GM23248 (cell line): ENCODE data around the gene TCEAL4. TPM values are rescaled to one million over a fixed set of nuclear protein-coding genes. Genes with fewer than 3 reads are reported as not detected.

ENCODE experiments used
- DNase-seq: peaks from one replicate; pipeline ENCODE4 v3.0.0-alpha.2; 2015
- H2AFZ ChIP-seq: fragments of 200-600 bp; sonication (generic); 2 replicates; pipeline ENCODE4 v1.6.1; 2016; ENCODE audit warnings: antibody characterized with exemption
- H3F3A ChIP-seq: fragments of 200-600 bp; sonication (generic); 2 replicates; pipeline ENCODE4 v1.6.1; 2016; ENCODE audit warnings: mild to moderate bottlenecking, antibody characterized with exemption, mixed run types; ENCODE audit not compliant: insufficient read depth
- H3K27ac ChIP-seq: fragments of 200-600 bp; sonication (generic); 2 replicates; pipeline ENCODE4 v1.5.1; 2016; ENCODE audit warnings: mild to moderate bottlenecking
- H3K27me3 ChIP-seq: fragments of 200-600 bp; sonication (generic); replicated peaks from 2 replicates; pipeline ENCODE4 v1.6.1; 2016; ENCODE audit warnings: mild to moderate bottlenecking; ENCODE audit not compliant: insufficient read depth
- H3K36me3 ChIP-seq: fragments of 200-600 bp; sonication (generic); 2 replicates; pipeline ENCODE4 v1.6.1; 2016; ENCODE audit warnings: low read depth, mild to moderate bottlenecking
- H3K4me1 ChIP-seq: fragments of 200-600 bp; sonication (generic); 2 replicates; pipeline ENCODE4 v1.6.1; 2016; ENCODE audit warnings: mild to moderate bottlenecking; ENCODE audit not compliant: insufficient read depth
- H3K4me2 ChIP-seq: fragments of 200-600 bp; sonication (generic); one replicate; pipeline ENCODE4 v1.6.1; 2016; ENCODE audit warnings: mild to moderate bottlenecking; ENCODE audit not compliant: unreplicated experiment
- H3K4me3 ChIP-seq: fragments of 200-600 bp; sonication (generic); 2 replicates; pipeline ENCODE4 v1.5.1; 2016; ENCODE audit warnings: mild to moderate bottlenecking
- H3K79me2 ChIP-seq: fragments of 200-600 bp; sonication (generic); 2 replicates; pipeline ENCODE4 v1.6.1; 2016; ENCODE audit warnings: mild to moderate bottlenecking; ENCODE audit not compliant: insufficient read depth
- H3K9ac ChIP-seq: fragments of 200-600 bp; sonication (generic); 2 replicates; pipeline ENCODE4 v1.6.1; 2016; ENCODE audit warnings: mild to moderate bottlenecking
- H3K9me2 ChIP-seq: fragments of 200-600 bp; sonication (generic); 2 replicates; pipeline ENCODE4 v1.6.1; 2016; ENCODE audit warnings: mixed run types, mild to moderate bottlenecking, moderate library complexity; ENCODE audit not compliant: insufficient read depth
- H3K9me3 ChIP-seq: fragments of 200-600 bp; sonication (generic); one replicate; pipeline ENCODE4 v1.6.1; 2017; ENCODE audit warnings: low read depth
- H4K20me1 ChIP-seq: fragments of 200-600 bp; sonication (generic); 2 replicates; pipeline ENCODE4 v1.6.0; 2016; ENCODE audit not compliant: insufficient read depth
- EZH2 ChIP-seq: fragments of 200-600 bp; sonication (generic); IDR thresholded peaks from 2 replicates; pipeline ENCODE4 v1.6.1; 2018; ENCODE audit warnings: antibody characterized with exemption, mild to moderate bottlenecking; ENCODE audit not compliant: insufficient read depth, poor library complexity, severe bottlenecking
- EZH2phosphoT487 ChIP-seq: fragments of 200-600 bp; sonication (generic); IDR thresholded peaks from 2 replicates; pipeline ENCODE4 v1.6.1; 2018; ENCODE audit warnings: antibody characterized with exemption, moderate library complexity, mild to moderate bottlenecking, low read depth; ENCODE audit not compliant: insufficient read depth
- WGBS, 2 experiments: methylation state at CpG; one replicate each; pipeline ENCODE4 v1.1.6; 2015 to 2017; ENCODE audit warnings: low lambda C conversion rate in 2 of 2, low coverage in 1 of 2; ENCODE audit errors: missing lambda C conversion rate in 2 of 2; 5-methylcytosine and 5-hydroxymethylcytosine counted together
- in situ Hi-C: fragments of 300-500 bp; cut with MboI; formaldehyde crosslinking; loops from 2 replicates; pipeline ENCODE4 v1.15.0; 2020
- polyA plus RNA-seq: library from polyadenylated mRNA; unstranded; fragments of >200 nt; fragmentation: Nextera tagmentation; extraction: Ambion mirVana; gene quantifications from 2 replicates; pipeline ENCODE4 v1.2.1, GENCODE V29; 2016
- total RNA-seq: library from RNA; depleted of rRNA; stranded (reverse); fragments of >200 nt; shearing (Covaris generic); gene quantifications from 2 replicates; pipeline ENCODE4 v1.2.3, GENCODE V29; 2014

Gene TCEAL4
- total and polyA plus RNA-seq, 2 experiments from 2014 or later, result 41.1 to 112 TPM

GRCh38 chrX:103550415-103551051, 34.8 kb upstream of the TCEAL4 start:
- Histone ChIP-seq H2AFZ (0 out of 2 replicates have a peak overlapping the region, but pooled peaks have one; percentile 53), H3K4me2 (peak overlapping the region; percentile 48), H3K9ac (peak overlapping the region; percentile 61), H4K20me1 (no peaks in the 10 kb centered on the region), H3F3A (peaks cover 7% of the 10 kb centered on the region; the same call in 1 of the 2 replicates), H3K4me1 (peaks cover 8% of the 10 kb centered on the region; the same call in 1 of the 2 replicates), H3K79me2 (no peaks in the 10 kb centered on the region), H3K27ac (peak overlapping the region; percentile 69), H3K9me2 (no peaks in the 10 kb centered on the region), H3K9me3 (no peaks in the 10 kb centered on the region), H3K27me3 (no peaks in the 10 kb centered on the region), H3K36me3 (no peaks in the 10 kb centered on the region), H3K4me3 (no peak overlapping the region)
- TF ChIP-seq EZH2phosphoT487 (no peak), EZH2 (no peak)
- in situ Hi-C loops, result loop anchor here (25.0 kb wide), 1 partner anchor 262 kb away; no protein-coding TSS in a partner anchor
- peak; percentile 54 for DNase-seq
- 42 to 51% methylated on average over 3 of the region's 3 CpGs for WGBS, 2 experiments

- Histone ChIP-seq H3K79me2 (no peaks in the 10 kb centered on the region), H3K9me2 (no peaks in the 10 kb centered on the region), H3K4me2 (no peak overlapping the region), H3K4me3 (no peak overlapping the region), H2AFZ (no peak overlapping the region), H3K36me3 (no peaks in the 10 kb centered on the region), H3K4me1 (peaks cover 8% of the 10 kb centered on the region; the same call in 1 of the 2 replicates), H3K27ac (no peak overlapping the region), H3K27me3 (no peaks in the 10 kb centered on the region), H4K20me1 (no peaks in the 10 kb centered on the region), H3K9ac (no peak overlapping the region), H3F3A (peaks cover 7% of the 10 kb centered on the region; the same call in 1 of the 2 replicates), H3K9me3 (no peaks in the 10 kb centered on the region)
- TF ChIP-seq EZH2 (no peak), EZH2phosphoT487 (no peak)
- in situ Hi-C loops, result loop anchor here (25.0 kb wide), 1 partner anchor 260 kb away; no protein-coding TSS in a partner anchor
- no peak for DNase-seq
- WGBS, 2 experiments, result 94% methylated on average over 1 of the region's 1 CpG
Measured at GRCh38 chrX:103552236-103552635, 33.1 kb upstream of the TCEAL4 start.

- peak overlapping the region; percentile 51; the same call in 1 of the 2 replicates for H2AFZ ChIP-seq
- in situ Hi-C loops, result loop anchor here (25.0 kb wide), 1 partner anchor 257 kb away; no protein-coding TSS in a partner anchor
- no peak overlapping the region for H3K9ac ChIP-seq
- no peak overlapping the region for H3K4me2 ChIP-seq
- DNase-seq, result no peak
- H3K4me3 ChIP-seq, result no peak overlapping the region
- H3K9me3 ChIP-seq, result no peaks in the 10 kb centered on the region
- no peak overlapping the region for H3K27ac ChIP-seq
- peaks cover 8% of the 10 kb centered on the region; the same call in 1 of the 2 replicates for H3K4me1 ChIP-seq
- H3K79me2 ChIP-seq, result no peaks in the 10 kb centered on the region
- no peaks in the 10 kb centered on the region for H3K9me2 ChIP-seq
- no peak for TF ChIP-seq EZH2
- H3K36me3 ChIP-seq, result no peaks in the 10 kb centered on the region
- H3F3A ChIP-seq, result peaks cover 7% of the 10 kb centered on the region; the same call in 1 of the 2 replicates
- H3K27me3 ChIP-seq, result no peaks in the 10 kb centered on the region
- 28 to 29% methylated on average over 19 of the region's 19 CpGs for WGBS, 2 experiments
- H4K20me1 ChIP-seq, result no peaks in the 10 kb centered on the region
Measured at GRCh38 chrX:103554687-103555424, 30.5 kb upstream of the TCEAL4 start.

GRCh38 chrX:103556963-103557612, 28.2 kb upstream of the TCEAL4 start:
- no peak for DNase-seq
- no peaks in the 10 kb centered on the region for H3K9me2 ChIP-seq

More at GRCh38 chrX:103556963-103557612, 28.2 kb upstream of the TCEAL4 start:
- Histone ChIP-seq H3F3A (no peaks in the 10 kb centered on the region), H4K20me1 (no peaks in the 10 kb centered on the region), H3K27me3 (no peaks in the 10 kb centered on the region), H3K9ac (no peak overlapping the region), H3K79me2 (no peaks in the 10 kb centered on the region), H3K4me2 (no peak overlapping the region), H2AFZ (no peak overlapping the region), H3K4me3 (no peak overlapping the region), H3K27ac (no peak overlapping the region), H3K4me1 (no peaks in the 10 kb centered on the region), H3K36me3 (no peaks in the 10 kb centered on the region), H3K9me3 (no peaks in the 10 kb centered on the region)
- in situ Hi-C loops, result loop anchor here (25.0 kb wide), 1 partner anchor 255 kb away; no protein-coding TSS in a partner anchor
- no peak for TF ChIP-seq EZH2
- TF ChIP-seq EZH2phosphoT487, result no peak
- WGBS, 2 experiments, result 48 to 56% methylated on average over 2 of the region's 2 CpGs
